Measurements from ENCODE around the gene HES7. TPM values are rescaled to one million over a fixed set of nuclear protein-coding genes. Genes with fewer than 3 reads are reported as not detected.

HES7 gene
- total and polyA plus RNA-seq, 2 experiments from 2014 or later, result not detected

- H3K36me3 ChIP-seq (ENCODE audit: low read depth), result no peaks in the 10 kb centered on the region
- H3K27me3 ChIP-seq (replicated peaks; ENCODE audit: insufficient read depth), result peaks cover 17% of the 10 kb centered on the region
- H3K4me2 ChIP-seq (ENCODE audit: unreplicated experiment), result no peak overlapping the region
- 0 out of 2 replicates have a peak, but pooled peaks cover 3% of the 10 kb centered on the region for H3K4me1 ChIP-seq (ENCODE audit: insufficient read depth)
- H2AFZ ChIP-seq, result no peak overlapping the region
- in situ Hi-C loops (cut with MboI), result no loop called here
- TF ChIP-seq EZH2 (IDR thresholded peaks at IDR 0.05; ENCODE audit: insufficient read depth, poor library complexity, severe bottlenecking), result no peak
- no peak for TF ChIP-seq EZH2phosphoT487 (IDR thresholded peaks at IDR 0.05; ENCODE audit: insufficient read depth, low read depth)
- no peaks in the 10 kb centered on the region for H3K79me2 ChIP-seq (ENCODE audit: insufficient read depth)
- 70 to 79% methylated on average over 8 of the region's 8 CpGs for WGBS, 2 experiments (ENCODE audit: low coverage in 1 of 2, low lambda C conversion rate in 2 of 2, missing lambda C conversion rate in 2 of 2)
- no peaks in the 10 kb centered on the region for H3K9me3 ChIP-seq (ENCODE audit: low read depth)
- DNase-seq, result no peak
- no peaks in the 10 kb centered on the region for H3F3A ChIP-seq (ENCODE audit: insufficient read depth)
- H3K9me2 ChIP-seq (ENCODE audit: insufficient read depth), result no peaks in the 10 kb centered on the region
- no peaks in the 10 kb centered on the region for H4K20me1 ChIP-seq (ENCODE audit: insufficient read depth)
- H3K4me3 ChIP-seq, result no peak overlapping the region
- no peak overlapping the region for H3K27ac ChIP-seq
- no peak overlapping the region for H3K9ac ChIP-seq
Measured at GRCh38 chr17:8096541-8096940, 27.4 kb downstream of the HES7 start.

GRCh38 chr17:8095361-8095760, 28.5 kb downstream of the HES7 start:
- Histone ChIP-seq H3K27me3 (replicated peaks; ENCODE audit: insufficient read depth) (peaks cover 24% of the 10 kb centered on the region), H3K4me1 (ENCODE audit: insufficient read depth) (0 out of 2 replicates have a peak, but pooled peaks cover 3% of the 10 kb centered on the region), H4K20me1 (ENCODE audit: insufficient read depth) (no peaks in the 10 kb centered on the region), H3F3A (ENCODE audit: insufficient read depth) (no peaks in the 10 kb centered on the region), H3K4me3 (no peak overlapping the region), H3K4me2 (ENCODE audit: unreplicated experiment) (no peak overlapping the region), H3K9me3 (ENCODE audit: low read depth) (no peaks in the 10 kb centered on the region), H3K79me2 (ENCODE audit: insufficient read depth) (no peaks in the 10 kb centered on the region), H3K27ac (no peak overlapping the region), H2AFZ (no peak overlapping the region), H3K9me2 (ENCODE audit: insufficient read depth) (no peaks in the 10 kb centered on the region), H3K9ac (no peak overlapping the region), H3K36me3 (ENCODE audit: low read depth) (no peaks in the 10 kb centered on the region)
- TF ChIP-seq EZH2phosphoT487 (IDR thresholded peaks at IDR 0.05; ENCODE audit: insufficient read depth, low read depth), result no peak
- TF ChIP-seq EZH2 (IDR thresholded peaks at IDR 0.05; ENCODE audit: insufficient read depth, poor library complexity, severe bottlenecking), result no peak
- DNase-seq, result no peak
- in situ Hi-C loops (cut with MboI), result no loop called here
- WGBS, 2 experiments (ENCODE audit: low coverage in 1 of 2, low lambda C conversion rate in 2 of 2, missing lambda C conversion rate in 2 of 2), result 57 to 60% methylated on average over 6 of the region's 6 CpGs

- H3K4me2 ChIP-seq (ENCODE audit: unreplicated experiment), result no peak overlapping the region
- no peak overlapping the region for H2AFZ ChIP-seq
- no peak overlapping the region for H3K4me3 ChIP-seq
- no peaks in the 10 kb centered on the region for H3K79me2 ChIP-seq (ENCODE audit: insufficient read depth)
- H3K9ac ChIP-seq, result no peak overlapping the region
- in situ Hi-C loops (cut with MboI), result no loop called here
- 43 to 48% methylated on average over 9 of the region's 9 CpGs for WGBS, 2 experiments (ENCODE audit: low coverage in 1 of 2, low lambda C conversion rate in 2 of 2, missing lambda C conversion rate in 2 of 2)
- no peaks in the 10 kb centered on the region for H3K36me3 ChIP-seq (ENCODE audit: low read depth)
- H4K20me1 ChIP-seq (ENCODE audit: insufficient read depth), result no peaks in the 10 kb centered on the region
- H3F3A ChIP-seq (ENCODE audit: insufficient read depth), result no peaks in the 10 kb centered on the region
- H3K9me2 ChIP-seq (ENCODE audit: insufficient read depth), result no peaks in the 10 kb centered on the region
- no peak overlapping the region for H3K27ac ChIP-seq
- TF ChIP-seq EZH2 (IDR thresholded peaks at IDR 0.05; ENCODE audit: insufficient read depth, poor library complexity, severe bottlenecking), result no peak
- no peak for TF ChIP-seq EZH2phosphoT487 (IDR thresholded peaks at IDR 0.05; ENCODE audit: insufficient read depth, low read depth)
- no peak for DNase-seq
- H3K27me3 ChIP-seq (replicated peaks; ENCODE audit: insufficient read depth), result peaks cover 34% of the 10 kb centered on the region
- 0 out of 2 replicates have a peak, but pooled peaks cover 3% of the 10 kb centered on the region for H3K4me1 ChIP-seq (ENCODE audit: insufficient read depth)
- H3K9me3 ChIP-seq (ENCODE audit: low read depth), result no peaks in the 10 kb centered on the region
Measured at GRCh38 chr17:8091033-8091687, 32.7 kb downstream of the HES7 start.

- WGBS, 2 experiments (ENCODE audit: low coverage in 1 of 2, low lambda C conversion rate in 2 of 2, missing lambda C conversion rate in 2 of 2), result 54 to 66% methylated on average over 5 to 6 of the region's 6 CpGs
- TF ChIP-seq EZH2phosphoT487 (IDR thresholded peaks at IDR 0.05; ENCODE audit: insufficient read depth, low read depth), result no peak
- TF ChIP-seq EZH2 (IDR thresholded peaks at IDR 0.05; ENCODE audit: insufficient read depth, poor library complexity, severe bottlenecking), result no peak
Measured at GRCh38 chr17:8089728-8090127, 34.2 kb downstream of the HES7 start.

More at GRCh38 chr17:8089728-8090127, 34.2 kb downstream of the HES7 start:
- Histone ChIP-seq H3K9ac (no peak overlapping the region), H3K36me3 (ENCODE audit: low read depth) (no peaks in the 10 kb centered on the region), H3K9me3 (ENCODE audit: low read depth) (no peaks in the 10 kb centered on the region), H3K9me2 (ENCODE audit: insufficient read depth) (no peaks in the 10 kb centered on the region), H3K27ac (no peak overlapping the region), H2AFZ (no peak overlapping the region), H3K79me2 (ENCODE audit: insufficient read depth) (no peaks in the 10 kb centered on the region), H3K4me1 (ENCODE audit: insufficient read depth) (0 out of 2 replicates have a peak, but pooled peaks cover 3% of the 10 kb centered on the region), H3K4me2 (ENCODE audit: unreplicated experiment) (no peak overlapping the region), H3K27me3 (replicated peaks; ENCODE audit: insufficient read depth) (peaks cover 25% of the 10 kb centered on the region), H3K4me3 (no peak overlapping the region), H3F3A (ENCODE audit: insufficient read depth) (no peaks in the 10 kb centered on the region), H4K20me1 (ENCODE audit: insufficient read depth) (no peaks in the 10 kb centered on the region)
- DNase-seq, result no peak
- in situ Hi-C loops (cut with MboI), result no loop called here

Measured in GM23248 (cell line).